Ovary (tissue), 9 donors: ENCODE measurements around the gene CTDP1. TPM values are rescaled to one million over a fixed set of nuclear protein-coding genes. Genes with fewer than 3 reads are reported as not detected.

Experiments used
- DNase-seq, 5 donors: peaks; one replicate each; pipeline ENCODE4 v3.0.0-alpha.2; 2019 to 2020
- H3K27ac ChIP-seq, 2 donors: fragments of 200-600 bp; one replicate each; pipeline versions ENCODE4 v1.5.1 to v1.8.0; 2019 to 2022
- H3K27me3 ChIP-seq: fragments of 200-600 bp; one replicate; pipeline ENCODE4 v1.8.0; 2022
- H3K36me3 ChIP-seq: fragments of 200-600 bp; sonication (generic); one replicate; pipeline ENCODE4 v1.5.1; 2019
- H3K4me1 ChIP-seq: one replicate; pipeline ENCODE4 v1.8.1; 2013; ENCODE audit warnings: mild to moderate bottlenecking, moderate library complexity; ENCODE audit not compliant: insufficient read depth
- H3K4me3 ChIP-seq: fragments of 200-600 bp; sonication (generic); one replicate; pipeline ENCODE4 v1.5.1; 2017
- H3K9me3 ChIP-seq, 2 donors: fragments of 200-600 bp in 1 of 2; sonication (generic) in 1 of 2; one replicate each; pipeline versions ENCODE4 v1.5.1 to v1.8.1; 2013 to 2019; ENCODE audit warnings: mild to moderate bottlenecking in 1 of 2, moderate library complexity in 1 of 2
- EP300 ChIP-seq: sonication (generic); formaldehyde crosslinking; IDR thresholded peaks from one replicate; pipeline ENCODE4 v1.6.1; 2017; ENCODE audit warnings: antibody characterized with exemption
- POLR2A ChIP-seq: fragments of 450-650 bp; IDR thresholded peaks from one replicate; pipeline ENCODE4 v1.6.1; 2017; ENCODE audit warnings: antibody characterized with exemption, mild to moderate bottlenecking, moderate library complexity
- WGBS, 3 donors: extraction: QIAGEN DNeasy Blood & Tissue Kit in 1 of 3; methylation state at CpG; one replicate each; pipeline versions ENCODE4 v1.1.5 to v1.1.7; 2013 to 2017; 5-methylcytosine and 5-hydroxymethylcytosine counted together
- intact Hi-C, 4 donors: fragments of 100-400 bp; cut with DNase I; formaldehyde crosslinking; loops; one replicate each; pipeline versions ENCODE4 v1.11.0 to v1.15.1; 2022 to 2023
- polyA plus RNA-seq, 2 donors: library from polyadenylated mRNA; stranded (reverse); fragments of 200-250 nt in 1 of 2; fragments of 350-450 nt in 1 of 2; fragmentation: Illumina TruSeq in 1 of 2; extraction: RNeasy Lipid Tissue Mini Kit (QIAGEN cat#74804) in 1 of 2; gene quantifications; one replicate each; pipeline ENCODE4 v1.2.3, GENCODE V29; 2013 to 2014
- total RNA-seq, 7 donors: library from RNA; depleted of rRNA in 2 of 7; stranded (reverse); fragments of >200 nt in 2 of 7; fragmentation: NEBNext Ultra II Directional in 3 of 7; extraction: Animal tissue kit (Norgen Biotek cat#: 25700) in 3 of 7; gene quantifications; one replicate each; pipeline versions ENCODE4 v1.1.0 to v1.2.4, GENCODE V29; 2016 to 2023
- TF ChIP-seq, protein P1 (sequence below), 3 donors: fragments of 450-650 bp in 2 of 3; fragments of 200-600 bp in 1 of 3; IDR thresholded peaks; one replicate each; pipeline versions ENCODE4 v1.5.1 to v1.8.0; 2016 to 2022; ENCODE audit warnings: antibody characterized with exemption in 3 of 3, mild to moderate bottlenecking in 1 of 3
- donor health status: DM: no; HTN: no; CAD: no; lungs with moderate emphysema.
- donor health status: DM: no; HTN: no; CAD: no.
- donor health status: Bipolar disorder and iron deficiency.
- donor health status: DM: yes; HTN: yes; CAD: no.
- donor health status: DM: no; HTN: no; CAD: no.
- donor health status: DM: yes; HTN: yes; CAD: no.

CTDP1 gene
- total and polyA plus RNA-seq, 9 donors = 2.5 to 15.2 (median 11.2) TPM

DNA sequence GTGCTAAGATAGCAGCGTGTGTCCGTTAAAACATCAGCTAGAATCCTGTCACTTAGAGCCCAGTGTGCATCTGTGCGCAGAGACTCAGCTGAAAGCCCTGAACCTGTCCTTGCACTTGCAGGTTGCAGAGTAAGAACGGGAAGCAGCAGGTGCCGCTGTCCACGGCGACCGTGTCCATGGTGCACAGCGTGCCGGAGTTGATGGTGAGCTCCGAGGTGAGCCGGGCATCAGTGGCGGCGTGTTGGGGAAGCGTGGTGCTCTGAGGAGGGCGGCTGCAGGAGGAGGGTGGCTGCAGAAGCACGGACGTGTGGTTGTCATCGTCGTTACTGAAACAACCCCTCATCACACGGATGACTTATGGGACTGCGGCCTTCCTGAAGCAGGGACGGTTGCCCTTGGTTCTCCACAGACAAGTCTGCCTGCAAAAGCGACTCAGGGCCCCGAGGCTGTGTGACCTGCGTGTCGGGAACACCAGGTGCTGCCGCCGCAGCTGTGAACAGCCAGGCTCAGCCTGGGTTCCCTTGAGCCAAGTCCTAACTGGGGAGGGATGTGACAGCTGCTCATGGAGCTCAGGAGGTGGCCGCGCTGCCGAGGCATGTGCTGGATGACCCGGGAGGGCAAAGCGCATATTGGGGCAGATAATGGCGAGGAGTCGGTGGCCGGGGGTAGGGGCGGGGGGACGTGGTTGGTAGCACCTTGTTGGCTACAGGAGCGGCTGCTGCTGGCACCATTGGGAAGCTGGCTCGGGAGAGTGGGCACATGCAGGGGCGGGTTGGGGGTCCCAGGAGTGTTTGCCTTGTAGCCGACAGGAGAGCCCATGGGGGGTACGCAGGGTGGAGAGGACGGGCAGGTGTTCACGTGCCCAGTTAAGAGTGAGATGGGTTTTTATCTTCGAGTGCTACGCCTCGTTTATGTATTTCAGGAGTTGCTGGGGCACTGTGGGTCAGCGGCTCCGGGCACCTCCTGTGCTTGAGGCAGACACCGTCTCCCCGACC lies 16.6 kb downstream of the CTDP1 start:
- no peak for TF ChIP-seq EP300
- TF ChIP-seq, protein P1, sequence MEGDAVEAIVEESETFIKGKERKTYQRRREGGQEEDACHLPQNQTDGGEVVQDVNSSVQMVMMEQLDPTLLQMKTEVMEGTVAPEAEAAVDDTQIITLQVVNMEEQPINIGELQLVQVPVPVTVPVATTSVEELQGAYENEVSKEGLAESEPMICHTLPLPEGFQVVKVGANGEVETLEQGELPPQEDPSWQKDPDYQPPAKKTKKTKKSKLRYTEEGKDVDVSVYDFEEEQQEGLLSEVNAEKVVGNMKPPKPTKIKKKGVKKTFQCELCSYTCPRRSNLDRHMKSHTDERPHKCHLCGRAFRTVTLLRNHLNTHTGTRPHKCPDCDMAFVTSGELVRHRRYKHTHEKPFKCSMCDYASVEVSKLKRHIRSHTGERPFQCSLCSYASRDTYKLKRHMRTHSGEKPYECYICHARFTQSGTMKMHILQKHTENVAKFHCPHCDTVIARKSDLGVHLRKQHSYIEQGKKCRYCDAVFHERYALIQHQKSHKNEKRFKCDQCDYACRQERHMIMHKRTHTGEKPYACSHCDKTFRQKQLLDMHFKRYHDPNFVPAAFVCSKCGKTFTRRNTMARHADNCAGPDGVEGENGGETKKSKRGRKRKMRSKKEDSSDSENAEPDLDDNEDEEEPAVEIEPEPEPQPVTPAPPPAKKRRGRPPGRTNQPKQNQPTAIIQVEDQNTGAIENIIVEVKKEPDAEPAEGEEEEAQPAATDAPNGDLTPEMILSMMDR (IDR thresholded peaks at IDR 0.05) = no peak
- no peak for TF ChIP-seq POLR2A
- H3K4me1 ChIP-seq = peaks cover 1% of the 10 kb centered on the region
- intact Hi-C loops = no loop called here
- H3K27ac ChIP-seq = no peak overlapping the region
- no peak for DNase-seq
- no peaks in the 10 kb centered on the region for H3K9me3 ChIP-seq
- WGBS, 3 donors = 91 to 93% (median 92%) methylated on average over 53 of the region's 53 CpGs
- no peaks in the 10 kb centered on the region for H3K27me3 ChIP-seq
- no peak overlapping the region for H3K4me3 ChIP-seq
- no peaks in the 10 kb centered on the region for H3K36me3 ChIP-seq

DNA sequence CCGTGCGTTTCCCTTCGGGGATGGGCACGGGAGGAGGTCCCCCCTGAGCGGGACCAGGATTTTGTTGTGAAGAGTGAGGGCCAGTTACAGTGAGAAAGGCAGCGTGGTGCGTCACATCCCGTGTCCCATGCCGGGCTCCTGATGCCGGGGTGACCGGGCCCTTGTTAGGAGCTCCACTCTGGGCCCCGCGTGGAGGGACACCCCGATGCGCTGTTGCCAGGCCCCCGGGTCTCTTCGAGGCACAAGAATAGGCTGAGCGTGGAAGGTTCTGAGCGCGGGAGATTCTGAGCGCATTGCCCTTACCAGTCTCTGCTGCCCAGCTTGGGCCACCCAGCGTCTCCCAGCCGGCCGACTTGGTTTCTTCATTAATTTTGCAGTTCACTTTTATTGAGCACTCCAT lies 17.6 kb downstream of the CTDP1 start:
- Histone ChIP-seq H3K27ac (no peak overlapping the region), H3K36me3 (no peaks in the 10 kb centered on the region), H3K4me1 (no peaks in the 10 kb centered on the region), H3K27me3 (no peaks in the 10 kb centered on the region), H3K4me3 (no peak overlapping the region), H3K9me3 (no peaks in the 10 kb centered on the region)
- 92 to 98% (median 92%) methylated on average over 24 of the region's 24 CpGs for WGBS, 3 donors
- no peak for DNase-seq
- intact Hi-C loops = no loop called here
- no peak for TF ChIP-seq EP300
- TF ChIP-seq, protein P1 (IDR thresholded peaks at IDR 0.05) = no peak
- TF ChIP-seq POLR2A = no peak

- intact Hi-C loops = no loop called here
Observed at GRCh38 chr18:79697976-79698375, 18.4 kb downstream of the CTDP1 start.

GRCh38 chr18:79698668-79699335 lies 19.2 kb downstream of the CTDP1 start:
- Histone ChIP-seq H3K27me3 (no peaks in the 10 kb centered on the region), H3K9me3 (no peaks in the 10 kb centered on the region), H3K36me3 (no peaks in the 10 kb centered on the region), H3K4me1 (no peaks in the 10 kb centered on the region), H3K27ac (no peak overlapping the region), H3K4me3 (no peak overlapping the region)
- intact Hi-C loops = no loop called here
- TF ChIP-seq EP300 = no peak
- no peak for TF ChIP-seq POLR2A
- TF ChIP-seq, protein P1 (IDR thresholded peaks at IDR 0.05) = no peak
- DNase-seq = no peak
- WGBS, 3 donors = 93 to 94% (median 94%) methylated on average over 14 of the region's 14 CpGs

More at GRCh38 chr18:79697976-79698375, 18.4 kb downstream of the CTDP1 start:
- WGBS, 3 donors = 92 to 95% (median 93%) methylated on average over 22 of the region's 22 CpGs
- H3K27me3 ChIP-seq = no peaks in the 10 kb centered on the region
- TF ChIP-seq, protein P1 (IDR thresholded peaks at IDR 0.05) = no peak
- TF ChIP-seq POLR2A (no peak), EP300 (no peak)
- no peak for DNase-seq
- H3K4me3 ChIP-seq = no peak overlapping the region
- no peak overlapping the region for H3K27ac ChIP-seq
- no peaks in the 10 kb centered on the region for H3K9me3 ChIP-seq
- H3K4me1 ChIP-seq = no peaks in the 10 kb centered on the region
- H3K36me3 ChIP-seq = no peaks in the 10 kb centered on the region
